Epithelial cell of proximal tubule (primary cell): ENCODE data around the gene GPC3. TPM values are rescaled to one million over a fixed set of nuclear protein-coding genes. Genes with fewer than 3 reads are reported as not detected.
"Not testable (repeated sequence)": the region's sequence is repeated elsewhere in the genome, so short reads cannot be mapped to it uniquely, and the experiment has no call there.

Experiments
- DNase-seq: peaks from one replicate; pipeline ENCODE4 v3.0.0-alpha.2; 2011; ENCODE audit warnings: low read depth
- H3K4me3 ChIP-seq: 2 replicates; pipeline ENCODE4 v1.5.1; 2011; ENCODE audit warnings: low read depth, mild to moderate bottlenecking, low read length
- total RNA-seq: library from RNA; depleted of rRNA; stranded (reverse); fragments of >200 nt; gene quantifications from 2 replicates; pipeline ENCODE4 v1.2.3, GENCODE V29; 2015
- TF ChIP-seq, protein P1 (sequence below): conservative IDR thresholded peaks from 2 replicates; pipeline ENCODE4 v1.5.1; 2012; ENCODE audit warnings: low read depth, mild to moderate bottlenecking, low read length

The GPC3 gene
- total RNA-seq, 1 donor from 2014 or later: 3.3 TPM

DNA sequence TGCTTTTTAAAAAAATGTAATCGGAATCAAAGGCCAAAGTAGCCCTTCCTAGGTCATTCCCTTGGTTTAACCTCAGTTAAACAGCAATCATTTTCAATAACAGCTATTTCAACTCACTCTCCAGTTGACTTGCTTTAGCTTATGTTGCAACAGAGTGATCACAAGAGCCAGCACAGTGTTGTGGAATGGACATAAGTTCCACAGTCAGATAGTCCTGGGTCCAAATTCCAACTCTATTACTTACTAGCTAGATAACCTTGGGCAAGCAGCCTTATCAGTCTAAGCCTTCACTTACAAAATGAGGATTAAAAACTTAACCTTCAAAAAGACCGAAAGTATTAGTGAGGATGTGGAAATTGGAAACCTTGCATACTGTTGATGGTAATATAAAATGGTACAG is 9.2 kb upstream of the GPC3 start:
- peak; percentile 10 for DNase-seq
- no peak overlapping the region for H3K4me3 ChIP-seq
- TF ChIP-seq, protein P1, sequence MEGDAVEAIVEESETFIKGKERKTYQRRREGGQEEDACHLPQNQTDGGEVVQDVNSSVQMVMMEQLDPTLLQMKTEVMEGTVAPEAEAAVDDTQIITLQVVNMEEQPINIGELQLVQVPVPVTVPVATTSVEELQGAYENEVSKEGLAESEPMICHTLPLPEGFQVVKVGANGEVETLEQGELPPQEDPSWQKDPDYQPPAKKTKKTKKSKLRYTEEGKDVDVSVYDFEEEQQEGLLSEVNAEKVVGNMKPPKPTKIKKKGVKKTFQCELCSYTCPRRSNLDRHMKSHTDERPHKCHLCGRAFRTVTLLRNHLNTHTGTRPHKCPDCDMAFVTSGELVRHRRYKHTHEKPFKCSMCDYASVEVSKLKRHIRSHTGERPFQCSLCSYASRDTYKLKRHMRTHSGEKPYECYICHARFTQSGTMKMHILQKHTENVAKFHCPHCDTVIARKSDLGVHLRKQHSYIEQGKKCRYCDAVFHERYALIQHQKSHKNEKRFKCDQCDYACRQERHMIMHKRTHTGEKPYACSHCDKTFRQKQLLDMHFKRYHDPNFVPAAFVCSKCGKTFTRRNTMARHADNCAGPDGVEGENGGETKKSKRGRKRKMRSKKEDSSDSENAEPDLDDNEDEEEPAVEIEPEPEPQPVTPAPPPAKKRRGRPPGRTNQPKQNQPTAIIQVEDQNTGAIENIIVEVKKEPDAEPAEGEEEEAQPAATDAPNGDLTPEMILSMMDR: no peak

DNA sequence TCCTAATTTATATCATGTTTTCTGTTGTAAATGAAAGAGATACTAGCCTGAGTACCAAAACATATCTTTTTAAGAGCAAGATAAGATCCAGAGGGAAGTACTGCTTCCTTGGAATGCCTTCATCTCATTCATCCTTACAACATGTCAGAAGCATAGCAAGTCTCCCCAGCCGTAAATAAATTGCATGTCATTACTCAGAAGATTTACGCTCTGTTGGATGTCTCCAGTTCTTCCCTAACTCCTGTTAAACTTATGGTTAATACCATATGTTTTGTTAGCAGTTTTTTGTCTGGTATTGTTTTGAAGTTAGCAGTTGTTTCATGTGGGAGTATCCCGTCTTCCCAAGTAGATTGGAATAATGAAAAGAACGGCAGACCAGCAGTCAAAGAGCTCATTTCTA is 7.5 kb upstream of the GPC3 start:
- TF ChIP-seq, protein P1: no peak
- no peak overlapping the region for H3K4me3 ChIP-seq
- DNase-seq: no peak

DNA sequence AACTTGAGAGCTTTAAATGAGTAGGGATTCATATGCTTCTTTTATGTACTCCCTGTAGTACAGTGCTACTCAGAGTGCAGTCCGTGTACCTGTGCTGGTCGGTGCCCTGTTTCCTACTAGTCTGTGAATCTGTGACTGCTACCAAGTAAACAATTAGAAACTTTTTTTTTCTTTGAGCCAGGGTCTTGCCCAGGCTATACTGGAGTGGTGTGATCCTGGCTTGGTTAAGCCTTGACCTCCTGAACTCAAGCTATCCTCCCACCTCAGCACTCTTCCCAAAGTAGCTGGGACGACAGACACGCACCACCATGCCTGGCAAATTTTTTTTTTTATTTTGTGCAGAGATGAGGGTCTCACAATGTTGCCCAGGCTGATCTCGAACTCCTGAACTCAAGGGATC is 6.4 kb upstream of the GPC3 start:
- H3K4me3 ChIP-seq: no peak overlapping the region
- TF ChIP-seq, protein P1: no peak
- no peak for DNase-seq

DNA sequence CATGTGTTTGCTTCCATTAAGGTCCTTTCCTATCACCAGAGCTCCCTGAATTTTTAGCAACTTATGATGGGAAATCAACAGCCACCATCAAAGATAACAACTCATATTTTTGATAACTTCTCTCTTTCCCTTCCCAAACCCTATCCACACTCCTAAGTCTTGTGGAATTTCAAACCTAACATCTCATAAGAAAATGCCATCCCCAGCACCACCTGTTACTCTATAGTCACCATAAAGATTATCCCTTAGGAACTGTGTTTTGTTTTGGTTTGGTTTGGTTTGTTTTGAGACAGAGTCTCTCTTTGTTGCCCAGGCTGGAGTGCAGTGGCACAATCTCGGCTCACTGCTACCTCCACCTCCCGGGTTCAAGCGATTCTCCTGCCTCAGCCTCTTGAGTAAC is 5.7 kb upstream of the GPC3 start:
- not testable (repeated sequence) for H3K4me3 ChIP-seq, DNase-seq

DNA sequence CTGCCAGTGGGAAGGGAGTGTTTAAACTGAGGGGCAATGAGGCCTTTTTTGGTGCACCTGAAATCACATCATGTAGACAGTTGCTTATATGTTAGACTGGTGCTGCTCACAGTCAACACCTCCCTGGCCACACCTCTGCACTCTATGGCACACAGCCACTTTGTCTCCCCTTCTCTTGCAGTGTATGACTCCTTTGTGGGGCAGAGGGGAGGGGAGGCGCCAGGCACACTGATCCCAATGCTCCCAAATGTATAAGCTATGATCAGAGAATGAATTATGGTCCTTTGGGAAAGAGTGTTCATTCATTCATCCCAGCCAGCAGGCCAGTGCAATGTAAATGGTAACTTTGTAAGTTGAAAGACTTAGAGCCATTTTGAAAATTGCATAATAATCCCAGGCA is 4.6 kb upstream of the GPC3 start:
- no peak overlapping the region for H3K4me3 ChIP-seq
- TF ChIP-seq, protein P1: no peak
- DNase-seq: no peak

DNA sequence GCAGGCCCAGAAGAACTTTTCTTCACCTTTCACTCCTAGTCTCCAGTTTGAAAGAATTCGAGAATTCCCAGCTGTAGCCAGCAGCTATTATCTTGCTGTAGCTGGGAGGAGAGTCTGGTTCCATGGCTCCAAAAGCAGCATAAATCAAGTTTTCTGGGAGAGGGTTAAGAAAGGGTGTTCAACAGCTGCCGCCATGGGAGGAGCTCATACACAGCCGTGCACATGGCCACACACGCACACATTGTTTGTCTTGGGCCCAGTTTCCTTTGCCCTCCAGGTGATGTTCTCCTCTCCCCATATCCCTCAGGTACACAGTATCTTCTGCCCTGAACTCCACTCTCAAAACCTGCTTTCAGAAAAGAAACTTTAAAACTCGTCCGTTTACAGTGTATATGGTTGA is 4.1 kb upstream of the GPC3 start:
- no peak for DNase-seq
- H3K4me3 ChIP-seq: no peak overlapping the region
- TF ChIP-seq, protein P1: no peak

DNA sequence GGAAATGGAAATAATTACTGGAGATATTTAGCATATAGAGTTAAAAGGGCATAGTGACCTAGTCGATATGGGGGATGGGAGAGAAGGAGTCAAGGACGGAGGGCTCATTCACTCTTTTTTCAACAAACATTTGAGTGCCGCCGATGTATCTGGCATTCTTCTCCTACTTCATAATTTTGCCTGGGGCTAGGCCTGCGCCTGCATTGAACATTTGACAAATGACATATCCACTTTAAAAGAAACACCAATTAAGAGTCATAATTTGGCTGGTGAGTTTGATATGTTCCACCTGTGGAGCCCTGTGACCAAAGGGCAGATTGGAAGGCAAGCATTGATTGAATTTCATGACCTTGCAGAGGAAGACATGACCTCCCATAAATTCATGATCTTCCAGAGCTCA is 2.6 kb upstream of the GPC3 start:
- no peak for DNase-seq
- TF ChIP-seq, protein P1: no peak
- H3K4me3 ChIP-seq: no peak overlapping the region

DNA sequence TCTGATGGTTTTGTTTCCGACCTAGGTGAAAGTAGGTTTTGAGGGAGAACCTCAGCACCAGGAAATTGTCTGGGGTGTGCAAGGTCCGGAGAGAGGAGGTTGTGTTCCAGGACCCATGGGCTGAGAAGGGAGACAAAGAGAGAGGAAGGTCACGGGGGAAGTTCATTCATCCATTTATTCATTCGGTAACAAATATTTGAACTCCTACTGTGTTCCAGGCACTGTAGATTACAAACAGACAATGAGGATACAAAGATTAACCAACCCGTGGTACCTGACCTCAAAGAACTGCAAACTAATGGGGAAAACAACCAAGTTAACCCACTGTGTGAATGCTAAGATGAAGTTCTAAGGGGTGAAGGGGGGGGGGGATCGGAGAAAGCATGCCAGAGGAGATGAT is 1.8 kb upstream of the GPC3 start:
- TF ChIP-seq, protein P1: no peak
- no peak for DNase-seq
- no peak overlapping the region for H3K4me3 ChIP-seq
